GM23338 (cell line): ENCODE data around the gene TMCO5A. TPM values are rescaled to one million over a fixed set of nuclear protein-coding genes. Genes with fewer than 3 reads are reported as not detected.

Experiments used
- ATAC-seq: fragments of 200-7000 bp; cut with Tn5 transposase; 3 replicates; pipeline ENCODE4 v1.9.1; 2020
- DNase-seq: peaks from one replicate; pipeline ENCODE4 v3.0.0-alpha.2; 2015; ENCODE audit warnings: low spot score
- H2AFZ ChIP-seq: fragments of 200-600 bp; sonication (generic); 2 replicates; pipeline ENCODE4 v1.8.0; 2016; ENCODE audit warnings: antibody characterized with exemption, mild to moderate bottlenecking, moderate library complexity
- H3F3A ChIP-seq: fragments of 200-600 bp; sonication (generic); replicated peaks from 2 replicates; pipeline ENCODE4 v1.8.0; 2017; ENCODE audit warnings: antibody characterized with exemption, mixed run types, low read depth
- H3K27ac ChIP-seq: fragments of 200-600 bp; sonication (generic); 2 replicates; pipeline ENCODE4 v1.6.1; 2016; ENCODE audit warnings: low read depth
- H3K27me3 ChIP-seq: fragments of 200-600 bp; sonication (generic); 2 replicates; pipeline ENCODE4 v1.8.0; 2016; ENCODE audit warnings: mild to moderate bottlenecking, mixed run types, moderate library complexity; ENCODE audit not compliant: insufficient read depth
- H3K36me3 ChIP-seq: fragments of 200-600 bp; sonication (generic); 2 replicates; pipeline ENCODE4 v1.8.0; 2016; ENCODE audit warnings: mild to moderate bottlenecking; ENCODE audit not compliant: insufficient read depth
- H3K4me1 ChIP-seq: fragments of 200-600 bp; sonication (generic); 2 replicates; pipeline ENCODE4 v1.8.0; 2016; ENCODE audit warnings: mild to moderate bottlenecking, moderate library complexity; ENCODE audit not compliant: insufficient read depth
- H3K4me2 ChIP-seq: fragments of 200-600 bp; sonication (generic); 2 replicates; pipeline ENCODE4 v1.7.1; 2017; ENCODE audit warnings: mixed run types
- H3K4me3 ChIP-seq: fragments of 200-600 bp; sonication (generic); 2 replicates; pipeline ENCODE4 v1.6.1; 2016; ENCODE audit warnings: mixed run types
- H3K79me2 ChIP-seq: fragments of 200-600 bp; sonication (generic); replicated peaks from 2 replicates; pipeline ENCODE4 v1.8.0; 2017; ENCODE audit warnings: mild to moderate bottlenecking; ENCODE audit not compliant: insufficient read depth
- H3K9me2 ChIP-seq: fragments of 200-600 bp; sonication (generic); 2 replicates; pipeline ENCODE4 v1.8.0; 2017; ENCODE audit not compliant: insufficient read depth
- H4K20me1 ChIP-seq: fragments of 200-600 bp; sonication (generic); replicated peaks from 2 replicates; pipeline ENCODE4 v1.8.0; 2017; ENCODE audit warnings: mild to moderate bottlenecking; ENCODE audit not compliant: insufficient read depth
- H3K27ac Mint-ChIP-seq: 2 replicates; pipeline ENCODE4 v1.8.0; 2020; ENCODE audit warnings: inconsistent platforms, mild to moderate bottlenecking, moderate library complexity, mixed read lengths
- H3K27me3 Mint-ChIP-seq: 3 replicates; pipeline ENCODE4 v1.8.0; 2022; ENCODE audit warnings: low read depth, mild to moderate bottlenecking, moderate library complexity, mixed read lengths, inconsistent platforms; ENCODE audit not compliant: insufficient read depth, poor library complexity
- H3K36me3 Mint-ChIP-seq: 3 replicates; pipeline ENCODE4 v1.8.0; 2021; ENCODE audit warnings: low read depth, mild to moderate bottlenecking, inconsistent platforms, moderate library complexity, mixed read lengths
- H3K4me1 Mint-ChIP-seq: 3 replicates; pipeline ENCODE4 v1.8.0; 2020; ENCODE audit warnings: mild to moderate bottlenecking, inconsistent platforms, mixed read lengths
- H3K4me3 Mint-ChIP-seq: 3 replicates; pipeline ENCODE4 v1.8.0; 2021; ENCODE audit warnings: moderate library complexity, mild to moderate bottlenecking, inconsistent platforms, mixed read lengths
- H3K9me3 Mint-ChIP-seq: 3 replicates; pipeline ENCODE4 v1.8.0; 2020; ENCODE audit warnings: moderate library complexity, mild to moderate bottlenecking, inconsistent platforms, mixed read lengths
- CREB1 ChIP-seq: fragments of 250-450 bp; sonication (Bioruptor Pico); IDR thresholded peaks from 2 replicates; pipeline ENCODE4 v1.5.0; 2020; ENCODE audit warnings: low read depth, mild to moderate bottlenecking, moderate library complexity
- EZH2 ChIP-seq: fragments of 200-600 bp; sonication (generic); IDR thresholded peaks from one replicate; pipeline ENCODE4 v1.8.0; 2017; ENCODE audit warnings: antibody characterized with exemption, mild to moderate bottlenecking, low read depth; ENCODE audit not compliant: unreplicated experiment
- EZH2phosphoT487 ChIP-seq: fragments of 200-600 bp; sonication (generic); IDR thresholded peaks from one replicate; pipeline ENCODE4 v1.8.1; 2018; ENCODE audit warnings: antibody characterized with exemption; ENCODE audit not compliant: unreplicated experiment
- JUNB ChIP-seq: IDR thresholded peaks from one replicate; pipeline ENCODE4 v1.6.1; 2016; ENCODE audit warnings: antibody characterized with exemption; ENCODE audit not compliant: unreplicated experiment
- NANOG ChIP-seq: IDR thresholded peaks from 2 replicates; pipeline ENCODE4 v1.6.1; 2016; ENCODE audit warnings: antibody characterized with exemption, borderline replicate concordance
- POLR2AphosphoS5 ChIP-seq: IDR thresholded peaks from 2 replicates; pipeline ENCODE4 v1.6.1; 2016; ENCODE audit warnings: antibody characterized with exemption, low read depth
- REST ChIP-seq: IDR thresholded peaks from one replicate; pipeline ENCODE4 v1.6.1; 2018; ENCODE audit warnings: antibody characterized with exemption; ENCODE audit not compliant: unreplicated experiment
- STAT1 ChIP-seq: IDR thresholded peaks from one replicate; pipeline ENCODE4 v1.6.1; 2016; ENCODE audit warnings: antibody characterized with exemption; ENCODE audit not compliant: unreplicated experiment
- ZNF114 ChIP-seq: fragments of 250-450 bp; sonication (Bioruptor Pico); IDR thresholded peaks from 2 replicates; pipeline ENCODE4 v1.5.0; 2020; ENCODE audit warnings: mild to moderate bottlenecking, moderate library complexity
- ZNF331 ChIP-seq: fragments of 250-450 bp; sonication (Bioruptor Pico); IDR thresholded peaks from 2 replicates; pipeline ENCODE4 v1.5.0; 2020; ENCODE audit warnings: low read depth, mild to moderate bottlenecking, moderate library complexity
- ZNF462 ChIP-seq: fragments of 250-450 bp; sonication (Bioruptor Pico); IDR thresholded peaks from 2 replicates; pipeline ENCODE4 v1.5.0; 2020; ENCODE audit warnings: mild to moderate bottlenecking, moderate library complexity
- polyA plus RNA-seq: library from polyadenylated mRNA; unstranded; fragments of >200 nt; fragmentation: Nextera tagmentation; extraction: Ambion mirVana; gene quantifications from 2 replicates; pipeline ENCODE4 v1.2.1, GENCODE V29; 2016
- total RNA-seq: library from RNA; depleted of rRNA; stranded (reverse); fragments of >200 nt; shearing (Covaris generic); gene quantifications from 2 replicates; pipeline ENCODE4 v1.2.3, GENCODE V29; 2014
- TF ChIP-seq, protein P1 (sequence below), 2 experiments: fragments of 200-600 bp in 1 of 2; sonication (generic) in 1 of 2; conservative IDR thresholded peaks; 2 replicates each; pipeline versions ENCODE4 v1.5.1 to v1.6.1; 2016 to 2017; ENCODE audit warnings: antibody characterized with exemption in 2 of 2, low read depth in 2 of 2, mild to moderate bottlenecking in 2 of 2, moderate library complexity in 1 of 2
- TF ChIP-seq, protein P2 (sequence below): IDR thresholded peaks from 2 replicates; pipeline ENCODE4 v1.6.1; 2016; ENCODE audit warnings: antibody characterized with exemption

Gene TMCO5A
- total and polyA plus RNA-seq, 2 experiments from 2014 or later = not detected

DNA sequence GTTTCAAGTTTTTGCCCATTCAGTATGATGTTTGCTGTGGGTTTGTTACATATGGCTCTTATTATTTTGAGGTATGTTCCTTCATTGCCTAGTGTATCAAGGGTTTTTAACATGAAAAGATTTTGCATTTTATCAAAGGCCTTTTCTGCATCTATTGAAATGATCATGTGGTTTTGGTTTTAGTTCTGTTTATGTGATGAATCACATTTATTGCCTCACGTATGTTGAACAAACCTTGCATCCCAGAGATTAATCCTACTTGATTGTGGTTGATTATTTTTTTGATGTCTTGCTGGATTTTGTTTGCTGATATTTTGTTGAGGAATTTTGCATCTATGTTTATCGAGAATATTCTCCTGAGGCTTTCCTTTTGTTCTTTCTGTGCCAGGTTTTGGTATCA is 39.4 kb downstream of the TMCO5A start (continued):
- TF ChIP-seq CREB1 (CRISPR knock-in tag) = no peak
- no peak for TF ChIP-seq ZNF114 (CRISPR knock-in tag)
- no peak for TF ChIP-seq POLR2AphosphoS5

- no peaks in the 10 kb centered on the region for H3K9me3 Mint-ChIP-seq
- H3K27ac Mint-ChIP-seq = no peak overlapping the region
Observed at GRCh38 chr15:37978231-37978630, 43.8 kb downstream of the TMCO5A start.

More at GRCh38 chr15:37978231-37978630, 43.8 kb downstream of the TMCO5A start:
- H3K4me3 ChIP-seq = no peak overlapping the region
- no peaks in the 10 kb centered on the region for H4K20me1 ChIP-seq
- no peak overlapping the region for H3K27ac ChIP-seq
- Mint-ChIP-seq H3K36me3 (no peaks in the 10 kb centered on the region; the same call in 2 of the 3 replicates), H3K4me3 (no peak overlapping the region), H3K4me1 (no peaks in the 10 kb centered on the region), H3K27me3 (no peaks in the 10 kb centered on the region)
- no peaks in the 10 kb centered on the region for H3K36me3 ChIP-seq
- 0 out of 2 replicates have a peak, but pooled peaks cover 12% of the 10 kb centered on the region for H3K9me2 ChIP-seq
- H3K27me3 ChIP-seq = no peaks in the 10 kb centered on the region
- no peak for ATAC-seq
- H3K4me1 ChIP-seq = no peaks in the 10 kb centered on the region
- no peaks in the 10 kb centered on the region for H3K79me2 ChIP-seq
- TF ChIP-seq, protein P1, sequence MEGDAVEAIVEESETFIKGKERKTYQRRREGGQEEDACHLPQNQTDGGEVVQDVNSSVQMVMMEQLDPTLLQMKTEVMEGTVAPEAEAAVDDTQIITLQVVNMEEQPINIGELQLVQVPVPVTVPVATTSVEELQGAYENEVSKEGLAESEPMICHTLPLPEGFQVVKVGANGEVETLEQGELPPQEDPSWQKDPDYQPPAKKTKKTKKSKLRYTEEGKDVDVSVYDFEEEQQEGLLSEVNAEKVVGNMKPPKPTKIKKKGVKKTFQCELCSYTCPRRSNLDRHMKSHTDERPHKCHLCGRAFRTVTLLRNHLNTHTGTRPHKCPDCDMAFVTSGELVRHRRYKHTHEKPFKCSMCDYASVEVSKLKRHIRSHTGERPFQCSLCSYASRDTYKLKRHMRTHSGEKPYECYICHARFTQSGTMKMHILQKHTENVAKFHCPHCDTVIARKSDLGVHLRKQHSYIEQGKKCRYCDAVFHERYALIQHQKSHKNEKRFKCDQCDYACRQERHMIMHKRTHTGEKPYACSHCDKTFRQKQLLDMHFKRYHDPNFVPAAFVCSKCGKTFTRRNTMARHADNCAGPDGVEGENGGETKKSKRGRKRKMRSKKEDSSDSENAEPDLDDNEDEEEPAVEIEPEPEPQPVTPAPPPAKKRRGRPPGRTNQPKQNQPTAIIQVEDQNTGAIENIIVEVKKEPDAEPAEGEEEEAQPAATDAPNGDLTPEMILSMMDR (conservative IDR thresholded peaks at IDR 0.05; ENCODE audit: low read depth in 2 of 2) = no peak
- TF ChIP-seq ZNF331 (CRISPR knock-in tag) = no peak
- no peak for TF ChIP-seq JUNB
- TF ChIP-seq, protein P2, sequence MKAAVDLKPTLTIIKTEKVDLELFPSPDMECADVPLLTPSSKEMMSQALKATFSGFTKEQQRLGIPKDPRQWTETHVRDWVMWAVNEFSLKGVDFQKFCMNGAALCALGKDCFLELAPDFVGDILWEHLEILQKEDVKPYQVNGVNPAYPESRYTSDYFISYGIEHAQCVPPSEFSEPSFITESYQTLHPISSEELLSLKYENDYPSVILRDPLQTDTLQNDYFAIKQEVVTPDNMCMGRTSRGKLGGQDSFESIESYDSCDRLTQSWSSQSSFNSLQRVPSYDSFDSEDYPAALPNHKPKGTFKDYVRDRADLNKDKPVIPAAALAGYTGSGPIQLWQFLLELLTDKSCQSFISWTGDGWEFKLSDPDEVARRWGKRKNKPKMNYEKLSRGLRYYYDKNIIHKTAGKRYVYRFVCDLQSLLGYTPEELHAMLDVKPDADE = no peak
- no peak for TF ChIP-seq EZH2
- no peak for TF ChIP-seq STAT1
- no peak for TF ChIP-seq NANOG
- TF ChIP-seq ZNF462 (CRISPR knock-in tag) = no peak
- no peak for TF ChIP-seq POLR2AphosphoS5
- TF ChIP-seq ZNF114 (CRISPR knock-in tag) = no peak
- no peak for TF ChIP-seq EZH2phosphoT487
- TF ChIP-seq CREB1 (CRISPR knock-in tag) = no peak
- TF ChIP-seq REST = no peak
- no peak overlapping the region for H2AFZ ChIP-seq
- no peak for DNase-seq
- no peaks in the 10 kb centered on the region for H3F3A ChIP-seq
- no peak overlapping the region for H3K4me2 ChIP-seq
